T-helper 1 cell (primary cell): Measurements from ENCODE around the gene CHRNA4.
"Not testable (repeated sequence)": the region's sequence is repeated elsewhere in the genome, so short reads cannot be mapped to it uniquely, and the experiment has no call there.

Experiments used
- DNase-seq, 5 donors: peaks; one replicate each; pipeline ENCODE4 v3.0.0-alpha.2; 2012 to 2020

Gene CHRNA4

GRCh38 chr20:63397155-63397843 is 36.1 kb upstream of the CHRNA4 start:
- DNase-seq: no peak

GRCh38 chr20:63396300-63396699 is 35.2 kb upstream of the CHRNA4 start:
- no peak for DNase-seq

GRCh38 chr20:63395723-63396122 is 34.6 kb upstream of the CHRNA4 start:
- DNase-seq: no peak

DNA sequence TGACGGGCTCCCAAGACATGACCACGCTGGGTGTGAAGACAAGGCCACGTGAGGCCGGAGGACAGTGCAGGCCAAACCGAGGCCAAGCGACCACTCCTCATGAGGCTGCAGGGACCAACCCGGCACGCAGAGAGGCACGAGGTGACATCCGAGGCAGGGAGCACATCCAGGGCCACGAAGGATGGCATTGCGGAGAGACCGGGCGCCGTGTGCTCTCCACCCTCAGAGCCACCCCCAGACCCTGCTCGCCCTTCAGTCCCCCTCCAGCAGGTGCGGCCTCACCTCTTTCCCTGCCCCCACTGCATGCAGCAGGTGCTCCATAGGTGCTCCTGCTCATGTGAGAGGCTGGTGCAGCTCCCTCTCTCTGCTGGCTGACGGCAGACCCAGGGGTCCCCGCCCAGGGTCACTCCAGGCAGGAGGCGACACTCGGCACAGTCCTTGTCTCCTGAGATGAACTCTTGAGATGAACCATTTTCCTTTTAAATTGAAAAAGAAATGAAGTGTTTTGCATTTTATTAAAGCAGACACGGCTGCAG is 33.8 kb upstream of the CHRNA4 start:
- no peak for DNase-seq

- no peak for DNase-seq
These were observed 33.1 kb upstream of the CHRNA4 start for GRCh38 chr20:63394069-63394919.

DNA sequence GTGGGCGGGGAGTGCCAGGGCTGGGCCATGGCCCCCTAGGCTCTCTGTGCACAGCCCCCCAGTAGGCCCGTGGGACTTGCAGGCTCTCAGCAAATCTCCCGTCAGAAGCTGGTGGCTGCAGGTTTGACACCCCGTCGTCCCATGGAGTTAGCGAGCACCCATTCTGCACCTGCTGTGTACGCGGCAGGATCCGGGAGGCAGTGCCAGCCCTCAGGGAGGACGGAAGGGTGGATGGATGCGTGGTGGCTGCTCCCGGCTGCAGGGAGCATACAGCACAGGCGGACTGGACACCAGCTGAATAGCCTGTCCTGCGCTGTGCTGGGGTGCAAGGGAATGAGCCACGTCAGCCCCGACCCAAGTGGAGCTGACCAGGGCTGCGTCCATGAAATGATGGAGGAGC is 32.4 kb upstream of the CHRNA4 start:
- DNase-seq: no peak

DNA sequence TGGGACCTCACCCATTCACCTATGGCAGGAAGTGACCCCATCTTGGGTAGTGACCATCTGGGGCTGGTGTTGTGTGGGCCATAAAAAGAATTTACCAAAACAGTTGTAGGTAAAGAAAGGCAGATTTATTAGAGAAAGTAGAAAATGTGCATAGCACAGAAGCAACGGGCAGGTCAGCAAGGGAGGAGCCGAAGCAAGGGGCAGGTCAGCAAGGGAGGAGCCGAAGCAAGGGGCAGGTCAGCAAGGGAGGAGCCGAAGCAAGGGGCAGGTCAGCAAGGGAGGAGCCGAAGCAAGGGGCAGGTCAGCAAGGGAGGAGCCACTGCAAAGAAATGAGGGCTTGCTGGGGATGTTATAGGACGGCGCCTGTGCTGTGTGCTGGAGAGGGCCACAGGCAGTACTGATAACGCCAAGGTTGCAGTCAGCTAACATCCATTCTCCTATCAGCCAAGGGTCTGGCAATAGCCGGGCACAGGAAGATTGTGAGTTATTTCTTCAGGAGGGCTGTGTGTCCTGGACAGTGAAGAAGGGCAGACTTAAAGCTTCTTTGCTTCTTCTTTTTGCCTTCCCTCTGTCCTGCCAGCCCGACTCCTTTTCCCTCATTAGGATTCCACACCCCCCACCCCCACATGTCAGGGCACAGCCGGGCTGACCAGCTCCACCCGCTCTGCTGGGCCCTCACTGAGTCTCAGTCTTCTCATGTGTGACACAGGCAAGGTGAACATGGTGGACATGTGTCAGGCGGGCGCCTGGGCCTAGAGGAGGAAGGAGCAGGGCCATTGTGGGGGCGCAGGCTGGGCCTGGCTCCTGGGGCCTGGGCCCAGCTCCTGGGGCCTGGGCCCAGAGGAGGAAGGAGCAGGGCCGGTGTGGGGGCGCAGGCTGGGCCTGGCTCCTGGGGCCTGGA is 31.6 kb upstream of the CHRNA4 start:
- DNase-seq: no peak

DNA sequence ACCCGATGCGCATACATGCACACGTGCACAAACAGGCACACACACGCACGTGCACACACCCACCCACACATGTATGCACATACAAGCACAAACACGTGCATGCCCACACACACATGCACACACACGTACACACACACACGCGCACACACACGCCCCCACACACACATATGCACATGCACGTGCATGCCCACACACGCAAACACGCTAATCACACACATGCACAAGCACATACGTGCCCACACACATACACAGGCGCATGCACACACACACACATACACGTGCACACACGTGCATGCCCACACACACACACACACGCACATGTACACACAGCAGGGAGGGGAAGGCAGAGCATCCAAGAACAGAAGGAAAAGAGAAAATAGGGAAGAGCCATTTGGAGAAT is 26.8 kb upstream of the CHRNA4 start:
- no peak for DNase-seq

DNA sequence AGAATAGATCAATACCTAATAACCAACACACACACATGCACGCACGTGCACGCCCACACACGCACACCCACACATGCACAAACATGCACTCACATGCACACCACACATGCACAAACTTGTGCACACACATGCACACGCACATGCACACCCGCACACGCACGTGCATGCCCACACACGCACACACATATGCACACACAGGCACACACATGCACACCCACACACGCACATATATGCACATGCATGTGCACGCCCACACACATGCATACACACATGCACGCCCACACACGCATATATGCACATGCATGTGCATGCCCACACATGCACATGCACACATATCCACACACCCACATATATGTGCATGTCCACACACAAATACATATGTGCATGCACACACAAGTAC is 26.2 kb upstream of the CHRNA4 start:
- no peak for DNase-seq

DNA sequence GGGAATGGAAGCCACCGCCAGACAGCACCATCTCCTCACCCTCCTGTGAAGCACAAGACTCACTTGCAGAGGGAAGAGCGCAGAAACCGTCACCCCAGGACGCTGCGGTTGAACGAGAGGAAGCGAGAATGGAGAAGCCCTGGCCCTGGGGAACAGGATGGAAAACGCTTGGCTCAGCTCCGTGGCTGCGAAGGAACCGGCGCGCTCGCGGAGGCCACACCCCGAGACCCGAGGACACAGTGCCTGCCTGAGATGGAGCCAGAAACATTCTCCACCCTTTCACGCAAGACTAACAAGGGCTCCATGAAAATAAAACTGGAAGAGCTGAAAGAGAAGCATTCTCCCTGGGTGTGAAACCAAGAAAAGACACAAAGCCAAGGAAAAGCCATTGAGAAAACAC is 25.3 kb upstream of the CHRNA4 start:
- no peak for DNase-seq

GRCh38 chr20:63385819-63386218 is 24.7 kb upstream of the CHRNA4 start:
- no peak for DNase-seq

- no peak for DNase-seq
These were observed 23.2 kb upstream of the CHRNA4 start for GRCh38 chr20:63384336-63384735.

- no peak for DNase-seq
These were observed 22.4 kb upstream of the CHRNA4 start for GRCh38 chr20:63383556-63383955.

DNA sequence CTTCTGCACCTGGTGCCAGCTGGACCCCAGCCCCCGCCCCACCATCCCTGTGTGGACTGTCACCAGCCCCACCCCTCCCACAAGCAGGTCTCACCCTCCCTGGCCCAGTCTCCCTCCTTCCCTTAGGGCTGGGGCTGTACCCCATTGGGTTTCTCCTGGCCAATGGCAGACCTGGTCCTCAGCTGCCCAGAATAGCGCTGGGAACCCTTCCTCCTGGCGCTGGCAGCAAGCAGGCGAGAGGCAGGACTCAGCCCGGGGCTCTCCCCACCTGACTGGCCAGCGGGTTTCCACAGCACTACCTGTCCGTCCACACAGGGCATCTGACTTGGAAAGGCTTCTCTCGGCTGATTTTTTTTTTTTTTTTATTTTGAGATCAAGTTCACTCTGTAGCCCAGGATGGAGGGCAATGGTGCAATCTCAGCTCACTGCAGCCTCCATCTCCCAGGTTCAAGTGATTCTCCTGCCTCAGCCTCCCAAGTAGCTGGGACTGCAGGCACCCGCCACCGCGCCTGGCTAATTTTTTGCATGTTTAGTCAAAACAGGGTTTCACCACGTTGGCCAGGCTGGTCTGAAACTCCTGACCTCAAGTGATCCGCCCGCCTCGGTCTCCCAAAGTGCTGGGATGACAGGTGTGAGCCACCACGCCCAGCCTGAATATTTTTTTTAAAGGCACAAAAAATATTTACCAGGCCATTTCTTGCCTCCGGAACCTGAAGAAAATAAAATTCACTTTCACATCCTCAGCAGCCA is 21.6 kb upstream of the CHRNA4 start:
- no peak for DNase-seq

- DNase-seq: peak in 2 of 5 donors; percentile 21 to 23
These were observed 20.8 kb upstream of the CHRNA4 start for GRCh38 chr20:63381781-63382431.

DNA sequence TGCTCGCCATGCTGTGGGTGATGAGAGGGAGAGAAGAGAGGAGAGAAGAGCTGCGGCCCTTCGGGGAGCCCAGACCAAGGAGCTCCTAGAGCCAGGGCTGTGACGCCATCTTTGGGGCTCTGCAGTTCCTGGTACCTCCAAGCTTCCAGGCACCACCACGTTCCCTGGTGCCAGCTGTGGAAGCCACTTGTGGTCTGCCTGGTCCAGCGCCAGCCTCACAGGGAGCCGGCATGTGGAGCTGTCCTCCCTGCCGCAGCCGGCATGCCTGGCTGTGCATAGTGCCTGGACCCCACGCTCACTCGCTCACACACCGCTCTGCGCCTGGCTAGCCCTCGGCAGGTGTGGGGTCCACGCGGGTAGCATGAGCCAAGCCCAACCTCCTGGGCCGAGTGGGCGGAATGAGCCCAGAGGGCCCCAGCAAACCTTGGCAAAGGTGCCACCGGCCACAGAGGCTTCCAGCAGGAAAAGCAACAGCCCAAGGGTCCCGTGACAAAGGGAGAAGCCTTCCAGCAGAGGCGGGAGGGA is 19.3 kb upstream of the CHRNA4 start:
- no peak for DNase-seq

- DNase-seq: not testable (repeated sequence)
These were observed 18.7 kb upstream of the CHRNA4 start for GRCh38 chr20:63379872-63380271.

DNA sequence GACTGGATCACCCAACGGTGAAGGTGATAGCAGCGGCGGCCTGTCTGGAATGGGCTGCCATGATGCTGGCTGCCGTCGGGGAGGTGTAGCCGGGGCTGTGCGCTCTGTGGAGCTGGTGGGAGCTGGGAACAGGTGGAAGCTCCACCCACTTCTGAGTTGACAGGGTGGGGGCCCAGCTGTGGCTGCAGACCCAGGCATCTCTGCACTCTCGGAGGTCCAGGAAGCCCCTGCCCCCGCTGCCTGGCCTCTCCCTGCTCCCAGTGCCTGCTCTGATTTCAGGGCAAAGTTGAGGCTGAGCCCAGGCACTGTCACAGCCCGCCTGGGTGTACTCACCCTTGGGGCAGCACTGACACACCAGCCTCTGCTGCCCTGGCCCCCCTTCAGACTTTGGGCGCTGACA is 18.1 kb upstream of the CHRNA4 start:
- DNase-seq: no peak

GRCh38 chr20:63378626-63379025 is 17.5 kb upstream of the CHRNA4 start:
- DNase-seq: no peak

GRCh38 chr20:63377951-63378381 is 16.8 kb upstream of the CHRNA4 start:
- no peak for DNase-seq

DNA sequence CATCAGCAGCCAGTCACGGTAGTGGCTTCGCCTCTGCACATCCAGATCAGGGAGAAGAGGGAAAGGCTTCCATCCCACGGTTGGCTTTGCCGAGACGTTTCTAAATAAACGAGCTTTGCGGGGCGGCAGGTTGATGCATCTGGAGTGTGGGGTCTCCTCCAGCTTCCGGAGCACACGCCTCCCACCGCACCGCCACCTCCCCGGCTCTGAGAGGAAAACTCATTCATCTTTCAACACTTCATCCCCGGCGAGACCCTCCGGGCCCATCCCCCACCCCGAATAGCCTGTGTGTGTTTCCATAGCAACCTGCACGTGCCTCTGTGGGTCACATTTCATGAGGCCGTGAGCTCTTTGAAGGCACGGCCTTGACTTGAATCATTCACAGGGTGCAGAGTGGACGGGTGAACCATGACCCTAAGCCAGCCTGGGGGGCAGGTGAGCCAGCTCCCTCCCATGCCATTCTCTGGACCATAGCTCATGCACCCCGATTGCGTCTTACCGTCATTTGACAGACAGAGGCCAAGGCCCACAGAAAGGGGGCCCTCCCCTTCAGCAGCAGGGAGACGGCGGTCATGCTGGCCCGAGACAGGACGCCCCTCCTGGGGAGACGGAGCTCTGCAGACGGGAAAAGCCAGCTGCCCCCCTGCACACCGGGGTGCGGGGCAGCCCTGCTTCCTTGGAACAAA is 16.2 kb upstream of the CHRNA4 start:
- DNase-seq: no peak
